CD14-positive monocyte (primary cell): Measurements from ENCODE around the gene DLK1. TPM values are rescaled to one million over a fixed set of nuclear protein-coding genes. Genes with fewer than 3 reads are reported as not detected.

ENCODE experiments used
- DNase-seq, 3 donors: peaks; one replicate each; pipeline ENCODE4 v3.0.0-alpha.2; 2011 to 2022
- H2AFZ ChIP-seq: 2 replicates; pipeline ENCODE4 v1.6.0; 2012; ENCODE audit warnings: mild to moderate bottlenecking, low read depth, low read length, inconsistent platforms; ENCODE audit not compliant: insufficient read depth, poor library complexity, severe bottlenecking
- H3K27ac ChIP-seq, 2 donors: 1 replicate in 1 of 2; 2 replicates in 1 of 2; pipeline ENCODE4 v1.5.1; 2012 to 2013; ENCODE audit warnings: low read length in 2 of 2, control low read depth in 1 of 2, inconsistent platforms in 1 of 2, low read depth in 1 of 2, mild to moderate bottlenecking in 1 of 2
- H3K27me3 ChIP-seq, 2 donors: one replicate each; pipeline versions ENCODE4 v1.6.0 to v1.6.1; 2011 to 2013; ENCODE audit warnings: low read length in 2 of 2; ENCODE audit not compliant: control insufficient read depth in 2 of 2, insufficient read depth in 2 of 2
- H3K36me3 ChIP-seq, 2 donors: replicated peaks in 1 of 2; 1 replicate in 1 of 2; 2 replicates in 1 of 2; pipeline versions ENCODE4 v1.5.1 to v1.6.1; 2012 to 2013; ENCODE audit warnings: low read length in 2 of 2, control low read depth in 1 of 2, inconsistent platforms in 1 of 2, mild to moderate bottlenecking in 1 of 2; ENCODE audit not compliant: insufficient read depth in 2 of 2, control insufficient read depth in 1 of 2
- H3K4me1 ChIP-seq, 2 donors: 1 replicate in 1 of 2; 2 replicates in 1 of 2; pipeline versions ENCODE4 v1.5.1 to v1.6.1; 2012 to 2013; ENCODE audit warnings: low read length in 2 of 2, control low read depth in 1 of 2, inconsistent platforms in 1 of 2, mild to moderate bottlenecking in 1 of 2, moderate library complexity in 1 of 2; ENCODE audit not compliant: insufficient read depth in 2 of 2, control insufficient read depth in 1 of 2
- H3K4me2 ChIP-seq: replicated peaks from 2 replicates; pipeline ENCODE3; 2012; ENCODE audit warnings: low read length, moderate library complexity, mild to moderate bottlenecking; ENCODE audit not compliant: poor library complexity, severe bottlenecking; ENCODE audit errors: extremely low read depth
- H3K4me3 ChIP-seq, 3 experiments: fragments of 200-600 bp in 1 of 3; sonication (generic) in 1 of 3; replicated peaks in 1 of 3; 1 replicate in 2 of 3; 2 replicates in 1 of 3; pipeline ENCODE4 v1.5.1; 2011 to 2013; ENCODE audit warnings: low read length in 3 of 3, mild to moderate bottlenecking in 3 of 3, control low read depth in 2 of 3, low read depth in 2 of 3, inconsistent platforms in 1 of 3, moderate library complexity in 1 of 3
- H3K79me2 ChIP-seq: 2 replicates; pipeline ENCODE4 v1.6.0; 2012; ENCODE audit warnings: mild to moderate bottlenecking, control low read depth, inconsistent platforms, low read length, moderate library complexity; ENCODE audit not compliant: insufficient read depth
- H3K9ac ChIP-seq: 2 replicates; pipeline ENCODE4 v1.6.0; 2017; ENCODE audit warnings: low read length, mild to moderate bottlenecking; ENCODE audit not compliant: insufficient read depth, poor library complexity, severe bottlenecking
- H3K9me3 ChIP-seq, 2 donors: replicated peaks in 1 of 2; 1 replicate in 1 of 2; 2 replicates in 1 of 2; pipeline versions ENCODE4 v1.5.1 to v1.6.1; 2012 to 2013; ENCODE audit warnings: low read length in 2 of 2, control low read depth in 1 of 2; ENCODE audit not compliant: control insufficient read depth in 1 of 2, insufficient read depth in 1 of 2
- H4K20me1 ChIP-seq: 2 replicates; pipeline ENCODE4 v1.6.0; 2012; ENCODE audit warnings: mild to moderate bottlenecking, low read length, control low read depth, moderate library complexity; ENCODE audit not compliant: insufficient read depth
- H3K27ac Mint-ChIP-seq, 7 donors: one replicate each; pipeline ENCODE4 v1.8.0; 2020; ENCODE audit warnings: mild to moderate bottlenecking in 7 of 7, mixed read lengths in 7 of 7, moderate library complexity in 6 of 7, inconsistent platforms in 2 of 7
- H3K27me3 Mint-ChIP-seq, 3 donors: one replicate each; pipeline ENCODE4 v1.8.0; 2021 to 2022; ENCODE audit warnings: low read depth in 3 of 3, mild to moderate bottlenecking in 3 of 3, mixed read lengths in 3 of 3, moderate library complexity in 3 of 3, inconsistent platforms in 1 of 3
- H3K36me3 Mint-ChIP-seq, 2 donors: one replicate each; pipeline ENCODE4 v1.8.0; 2020; ENCODE audit warnings: mixed read lengths in 2 of 2, inconsistent platforms in 1 of 2, mild to moderate bottlenecking in 1 of 2
- H3K4me1 Mint-ChIP-seq: one replicate; pipeline ENCODE4 v1.8.0; 2020; ENCODE audit warnings: mild to moderate bottlenecking, mixed read lengths
- H3K4me3 Mint-ChIP-seq, 2 donors: one replicate each; pipeline ENCODE4 v1.8.0; 2020; ENCODE audit warnings: mild to moderate bottlenecking in 2 of 2, mixed read lengths in 2 of 2, moderate library complexity in 1 of 2
- H3K9me3 Mint-ChIP-seq, 7 donors: one replicate each; pipeline ENCODE4 v1.8.0; 2020 to 2022; ENCODE audit warnings: mixed read lengths in 7 of 7, mild to moderate bottlenecking in 6 of 7, moderate library complexity in 6 of 7, inconsistent platforms in 2 of 7
- WGBS: methylation state at CpG from one replicate; pipeline ENCODE4 v1.1.5; 2013; ENCODE audit warnings: missing lambda C conversion rate; ENCODE audit not compliant: insufficient coverage; 5-methylcytosine and 5-hydroxymethylcytosine counted together
- intact Hi-C, 2 donors: fragments of 100-400 bp; cut with micrococcal nuclease; formaldehyde crosslinking; loops; one replicate each; pipeline versions ENCODE4 v1.15.0 to v1.15.1; 2023
- polyA plus RNA-seq, 3 donors: library from polyadenylated mRNA; depleted of rRNA in 1 of 3; unstranded in 2 of 3; stranded (reverse) in 1 of 3; fragments of 300-500 nt in 2 of 3; fragments of >200 nt in 1 of 3; fragmentation: Illumina TruSeq in 2 of 3; gene quantifications; 1 replicate in 2 of 3; 2 replicates in 1 of 3; pipeline ENCODE4 v1.2.3, GENCODE V29; 2012 to 2021
- TF ChIP-seq, protein P1 (sequence below): fragments of 200-600 bp; IDR thresholded peaks from one replicate; pipeline ENCODE4 v1.8.0; 2022; ENCODE audit warnings: antibody characterized with exemption, mild to moderate bottlenecking

Gene DLK1
- polyA plus RNA-seq, 3 donors: 0.04 TPM; not detected in 2

DNA sequence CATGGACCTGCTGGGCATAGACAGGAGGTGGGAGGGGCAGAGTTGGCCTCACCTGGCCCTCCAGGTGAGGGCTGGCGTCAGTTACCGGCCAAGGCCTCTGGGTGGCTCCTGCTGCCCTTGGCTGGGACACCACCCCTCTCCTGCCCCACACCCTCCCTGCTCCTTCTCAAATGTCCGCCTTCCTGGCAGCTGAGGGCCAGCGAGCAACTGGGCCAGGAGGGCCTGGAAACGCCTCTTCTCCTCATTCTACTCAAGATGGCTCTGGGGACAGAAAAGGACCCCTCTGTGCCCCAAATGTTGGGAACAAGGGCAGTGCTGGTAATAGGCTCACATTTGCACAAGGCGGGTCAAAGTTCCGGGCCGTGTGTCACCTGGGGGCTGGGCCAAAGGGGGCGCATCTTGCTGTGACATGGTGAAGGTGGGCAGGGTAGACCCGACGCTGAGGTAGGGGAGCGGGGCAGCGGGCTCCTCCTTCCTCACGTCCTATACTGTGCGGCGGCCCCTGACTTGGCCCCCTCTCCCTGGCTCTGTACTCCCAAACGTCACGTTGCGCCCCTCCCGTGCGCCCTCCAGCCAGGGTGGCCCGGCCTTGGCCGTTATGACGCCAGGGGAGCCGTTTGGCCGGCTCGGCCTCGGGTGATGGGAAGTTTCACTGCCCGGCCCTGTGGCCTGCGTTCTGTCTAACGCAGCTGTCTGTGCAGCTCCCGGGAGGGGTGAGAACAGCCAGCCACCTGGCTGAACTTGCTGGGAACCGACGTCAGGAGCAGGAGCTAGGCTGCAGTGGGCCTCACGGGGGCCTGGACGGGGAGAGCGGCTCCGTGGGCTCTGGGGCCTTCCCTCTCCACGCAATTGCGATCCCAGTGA, 18.0 kb upstream of the DLK1 start:
- no peak overlapping the region for H3K9ac ChIP-seq
- H2AFZ ChIP-seq: no peak overlapping the region
- Mint-ChIP-seq H3K36me3 (no peaks in the 10 kb centered on the region), H3K4me3 (no peak overlapping the region), H3K4me1 (peaks cover 37% of the 10 kb centered on the region), H3K27ac (no peak overlapping the region), H3K27me3 (peaks cover 3 to 5% (median 3%) of the 10 kb centered on the region in 3 donors), H3K9me3 (peaks cover 0 to 2% (median 0%) of the 10 kb centered on the region in 7 donors)
- no peaks in the 10 kb centered on the region for H3K36me3 ChIP-seq
- peaks cover 30 to 33% of the 10 kb centered on the region in 2 donors for H3K4me1 ChIP-seq
- H3K9me3 ChIP-seq: no peaks in the 10 kb centered on the region
- H3K27me3 ChIP-seq: no peaks in the 10 kb centered on the region
- no peaks in the 10 kb centered on the region for H4K20me1 ChIP-seq
- no peaks in the 10 kb centered on the region for H3K79me2 ChIP-seq
- H3K27ac ChIP-seq: no peak overlapping the region
- H3K4me2 ChIP-seq: no peak overlapping the region
- no peak for DNase-seq
- 95% methylated on average over 38 of the region's 40 CpGs for WGBS
- intact Hi-C loops: no loop called here
- TF ChIP-seq, protein P1, sequence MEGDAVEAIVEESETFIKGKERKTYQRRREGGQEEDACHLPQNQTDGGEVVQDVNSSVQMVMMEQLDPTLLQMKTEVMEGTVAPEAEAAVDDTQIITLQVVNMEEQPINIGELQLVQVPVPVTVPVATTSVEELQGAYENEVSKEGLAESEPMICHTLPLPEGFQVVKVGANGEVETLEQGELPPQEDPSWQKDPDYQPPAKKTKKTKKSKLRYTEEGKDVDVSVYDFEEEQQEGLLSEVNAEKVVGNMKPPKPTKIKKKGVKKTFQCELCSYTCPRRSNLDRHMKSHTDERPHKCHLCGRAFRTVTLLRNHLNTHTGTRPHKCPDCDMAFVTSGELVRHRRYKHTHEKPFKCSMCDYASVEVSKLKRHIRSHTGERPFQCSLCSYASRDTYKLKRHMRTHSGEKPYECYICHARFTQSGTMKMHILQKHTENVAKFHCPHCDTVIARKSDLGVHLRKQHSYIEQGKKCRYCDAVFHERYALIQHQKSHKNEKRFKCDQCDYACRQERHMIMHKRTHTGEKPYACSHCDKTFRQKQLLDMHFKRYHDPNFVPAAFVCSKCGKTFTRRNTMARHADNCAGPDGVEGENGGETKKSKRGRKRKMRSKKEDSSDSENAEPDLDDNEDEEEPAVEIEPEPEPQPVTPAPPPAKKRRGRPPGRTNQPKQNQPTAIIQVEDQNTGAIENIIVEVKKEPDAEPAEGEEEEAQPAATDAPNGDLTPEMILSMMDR: no peak
- no peak overlapping the region for H3K4me3 ChIP-seq

DNA sequence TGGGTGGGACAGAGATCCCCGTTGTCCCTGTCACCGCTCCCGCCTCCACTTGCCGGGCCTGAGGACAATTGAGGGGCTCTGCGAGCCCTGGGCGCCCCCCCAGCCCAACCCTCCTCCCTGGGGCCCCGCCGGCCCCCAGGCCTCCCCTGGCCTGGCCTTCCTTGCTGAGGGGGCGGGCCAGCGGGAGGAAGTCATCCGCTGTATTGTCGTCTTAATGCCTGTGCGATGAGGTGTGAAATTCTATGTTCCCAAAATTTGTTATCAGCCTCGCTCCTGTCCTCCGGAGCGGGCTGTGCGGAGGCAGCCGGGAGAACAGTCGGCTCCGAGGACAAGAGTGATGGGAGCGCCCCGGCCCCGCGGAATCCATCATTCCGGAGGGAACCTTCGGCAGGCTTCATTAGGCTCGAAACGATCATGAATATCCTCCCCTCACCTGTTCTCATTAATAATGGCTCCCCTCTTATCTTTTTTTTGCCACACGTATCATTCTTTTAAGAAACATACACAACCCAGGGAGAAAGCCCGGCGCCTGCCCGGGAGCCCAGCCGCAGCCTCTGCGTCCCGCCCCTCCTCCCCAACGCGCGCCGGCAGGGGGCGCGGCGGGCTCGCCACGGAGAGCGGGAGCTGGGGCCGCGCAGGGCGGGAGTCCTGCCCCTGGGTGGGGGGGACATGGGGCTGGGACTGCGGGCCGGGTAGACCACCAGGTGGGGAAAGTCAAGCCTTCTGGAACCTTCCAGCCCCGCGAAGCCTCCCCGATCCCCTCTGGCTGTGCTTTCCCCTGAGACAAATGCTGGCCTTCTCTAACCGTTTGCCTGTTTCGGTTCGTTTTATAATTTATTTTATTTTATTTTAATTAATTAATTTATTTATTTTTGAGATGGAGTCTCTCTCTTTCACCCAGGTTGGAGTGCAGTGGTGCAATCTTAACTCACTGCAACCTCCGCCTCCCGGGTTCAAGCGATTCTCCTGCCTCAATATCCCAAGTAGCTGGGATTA, 17.1 kb upstream of the DLK1 start:
- Histone ChIP-seq H3K27ac (no peak overlapping the region), H3K4me3 (peak overlapping the region in 1 of 3 experiments; percentile 48), H3K27me3 (no peaks in the 10 kb centered on the region), H3K9me3 (no peaks in the 10 kb centered on the region), H3K79me2 (no peaks in the 10 kb centered on the region), H3K4me2 (peak overlapping the region; percentile 63), H2AFZ (peak overlapping the region; percentile 56), H4K20me1 (no peaks in the 10 kb centered on the region), H3K4me1 (peaks cover 38 to 42% of the 10 kb centered on the region in 2 donors), H3K9ac (no peak overlapping the region), H3K36me3 (no peaks in the 10 kb centered on the region)
- peaks cover 0 to 2% (median 0%) of the 10 kb centered on the region in 7 donors for H3K9me3 Mint-ChIP-seq
- 49% methylated on average over 24 of the region's 59 CpGs for WGBS
- peak overlapping the region; percentile 61 to 80 for H3K4me3 Mint-ChIP-seq
- H3K27me3 Mint-ChIP-seq: peaks cover 3 to 5% (median 4%) of the 10 kb centered on the region in 3 donors
- peaks cover 47% of the 10 kb centered on the region for H3K4me1 Mint-ChIP-seq
- DNase-seq: peak in 2 of 3 donors; percentile 21 to 23
- TF ChIP-seq, protein P1: peak; percentile 92
- no peak overlapping the region for H3K27ac Mint-ChIP-seq
- no peaks in the 10 kb centered on the region for H3K36me3 Mint-ChIP-seq
- intact Hi-C loops: no loop called here
